ENCODE data around the gene NSDHL. TPM values are rescaled to one million over a fixed set of nuclear protein-coding genes. Genes with fewer than 3 reads are reported as not detected.
"Not testable (repeated sequence)": the region's sequence is repeated elsewhere in the genome, so short reads cannot be mapped to it uniquely, and the experiment has no call there.

Gene NSDHL
- polyA plus RNA-seq, 3 donors = 30.0 to 32.8 (median 30.9) TPM

DNA sequence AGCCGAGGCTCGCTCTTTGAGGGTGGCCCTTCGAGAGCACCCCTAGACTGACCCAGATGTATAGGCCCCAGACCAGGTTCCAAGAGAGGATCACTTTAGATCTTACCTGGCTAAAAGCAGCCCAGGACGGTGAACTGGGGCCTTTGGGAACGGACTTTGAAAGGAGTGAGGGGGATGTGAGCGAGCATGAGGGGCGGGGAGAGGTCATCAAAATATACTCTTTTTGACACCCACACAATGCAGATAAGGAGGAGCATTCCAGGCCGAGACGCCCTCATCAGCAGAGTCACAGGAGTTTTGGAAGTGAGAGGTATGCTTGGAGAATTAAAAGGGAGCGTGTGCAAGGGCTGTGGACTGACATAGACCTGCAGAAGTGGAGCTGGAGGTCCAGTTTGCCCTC, 528 bp downstream of the NSDHL start:
- no peak for DNase-seq (ENCODE audit: extremely low read depth in 1 of 11, low read depth in 9 of 11, low spot score in 4 of 11)

DNA sequence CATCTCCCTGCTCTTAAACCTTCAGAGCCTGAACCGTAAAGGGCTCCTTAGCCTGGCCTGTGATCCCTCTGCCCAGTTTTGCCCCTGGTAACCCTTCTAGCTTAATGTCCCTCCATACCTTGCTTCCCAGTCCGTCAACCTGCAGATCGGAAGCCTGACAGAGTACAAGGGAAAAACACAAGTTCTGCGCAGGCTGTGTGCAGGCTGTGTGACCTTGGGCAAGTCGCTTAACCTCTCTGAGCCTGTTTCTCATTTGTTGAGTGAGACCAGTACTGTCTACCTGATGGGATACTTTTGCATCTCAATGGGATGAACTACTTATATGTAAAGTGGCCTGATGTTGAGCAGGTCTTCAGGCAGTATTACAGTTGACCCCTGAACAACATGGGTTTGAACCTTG, 1.7 kb downstream of the NSDHL start:
- no peak for DNase-seq (ENCODE audit: extremely low read depth in 1 of 11, low read depth in 9 of 11, low spot score in 4 of 11)

DNA sequence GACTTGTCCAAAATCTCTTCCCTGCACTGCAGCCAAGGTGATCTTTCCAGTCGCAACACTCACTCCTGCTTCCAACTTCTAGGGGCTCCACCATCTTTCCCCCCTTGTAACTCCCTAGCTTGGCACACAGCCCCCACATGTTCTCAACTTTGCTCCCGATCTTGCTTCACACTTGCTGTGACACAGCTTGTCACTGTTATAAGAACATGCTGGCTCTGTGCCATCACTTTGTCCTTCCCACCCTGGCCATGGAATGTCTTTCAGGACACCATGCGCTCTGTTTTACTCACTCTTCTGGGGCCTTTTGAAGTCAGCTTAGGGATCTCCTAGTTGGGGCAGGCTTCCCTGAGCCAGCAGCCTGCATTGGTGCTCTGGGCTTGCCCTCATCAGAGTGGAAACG, 2.5 kb downstream of the NSDHL start:
- DNase-seq (ENCODE audit: extremely low read depth in 1 of 11, low read depth in 9 of 11, low spot score in 4 of 11) = no peak

DNA sequence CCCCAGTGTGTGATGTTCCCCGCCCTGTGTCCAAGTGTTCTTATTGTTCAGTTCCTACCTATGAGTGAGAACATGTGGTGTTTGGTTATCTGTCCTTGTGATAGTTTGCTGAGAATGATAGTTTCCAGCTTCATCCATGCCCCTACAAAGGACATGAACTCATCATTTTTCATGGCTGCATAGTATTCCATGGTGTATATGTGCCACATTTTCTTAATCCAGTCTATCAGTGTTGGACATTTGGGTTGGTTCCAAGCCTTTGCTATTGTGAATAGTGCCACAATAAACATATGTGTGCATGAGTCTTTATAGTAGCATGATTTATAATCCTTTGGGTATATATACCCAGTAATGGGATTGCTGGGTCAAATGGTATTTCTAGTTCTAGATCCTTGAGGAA, 4.6 kb downstream of the NSDHL start:
- not testable (repeated sequence) for DNase-seq (ENCODE audit: extremely low read depth in 1 of 11, low read depth in 9 of 11, low spot score in 4 of 11)

DNA sequence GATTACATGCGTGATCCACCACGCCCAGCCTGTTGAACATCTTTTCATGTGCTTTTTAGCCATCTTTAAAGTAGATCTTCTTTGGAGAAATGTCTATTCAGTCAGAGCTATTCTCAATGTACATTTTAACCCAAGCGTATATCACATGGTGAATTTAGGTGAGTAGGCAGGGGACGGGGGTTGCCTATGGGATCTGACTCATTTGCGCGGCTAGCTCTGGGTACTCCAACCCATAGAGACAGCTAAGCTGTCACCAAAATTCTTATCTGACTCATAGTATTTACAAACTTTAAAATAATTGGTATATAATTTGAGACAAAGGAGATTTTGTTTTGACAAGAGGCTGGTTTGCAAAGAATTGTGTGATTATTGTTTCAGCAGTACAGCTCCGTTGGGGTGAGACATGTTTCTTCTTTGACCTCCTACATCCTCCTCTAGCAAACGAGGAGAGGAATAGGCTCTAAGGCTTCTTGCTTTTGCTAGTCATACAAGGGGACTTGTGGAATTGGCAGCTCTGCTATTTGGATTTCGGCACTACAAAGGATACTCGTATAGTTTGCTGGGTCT, 12.0 kb downstream of the NSDHL start:
- no peak for DNase-seq (ENCODE audit: extremely low read depth in 1 of 11, low read depth in 9 of 11, low spot score in 4 of 11)

DNA sequence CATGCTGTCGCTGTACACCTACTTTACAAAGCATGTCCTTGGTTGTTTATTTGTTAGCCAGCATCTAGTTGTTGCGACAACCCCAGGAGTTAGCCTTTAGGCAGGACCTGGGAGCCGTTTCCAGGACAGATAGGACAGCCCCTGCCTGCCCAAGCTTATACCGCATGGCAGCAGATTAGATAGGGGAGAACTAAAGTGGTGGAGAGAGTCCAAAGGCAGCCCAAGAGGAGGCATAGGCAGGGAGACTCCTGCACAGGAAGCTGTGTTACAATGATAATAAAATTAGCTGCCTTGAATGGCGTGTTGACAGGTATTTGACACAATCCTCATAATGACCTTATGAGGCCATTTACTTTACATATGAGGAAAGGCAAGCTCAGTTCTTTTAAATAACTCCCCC, 13.0 kb downstream of the NSDHL start:
- DNase-seq (ENCODE audit: extremely low read depth in 1 of 11, low read depth in 9 of 11, low spot score in 4 of 11) = no peak

DNA sequence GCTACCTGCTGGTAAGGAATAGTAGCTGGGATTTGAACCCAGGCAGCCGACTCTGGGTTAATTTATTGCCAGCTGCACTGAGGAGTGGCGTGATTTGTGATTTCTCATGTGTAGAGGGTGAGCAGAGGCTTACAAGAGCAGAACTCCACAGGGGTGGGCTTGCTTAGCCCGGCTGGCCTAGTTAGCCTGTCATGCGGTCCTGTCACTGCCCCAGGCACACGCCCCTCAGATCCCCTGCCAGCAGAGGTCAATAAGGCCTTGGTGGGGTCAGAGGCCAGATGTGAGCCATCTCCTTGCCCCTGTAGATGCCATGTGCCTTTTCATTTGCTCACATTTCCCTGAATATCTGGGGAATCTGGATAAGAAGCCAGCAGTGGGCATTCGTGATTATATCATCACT, 13.4 kb downstream of the NSDHL start:
- no peak for DNase-seq (ENCODE audit: extremely low read depth in 1 of 11, low read depth in 9 of 11, low spot score in 4 of 11)

DNA sequence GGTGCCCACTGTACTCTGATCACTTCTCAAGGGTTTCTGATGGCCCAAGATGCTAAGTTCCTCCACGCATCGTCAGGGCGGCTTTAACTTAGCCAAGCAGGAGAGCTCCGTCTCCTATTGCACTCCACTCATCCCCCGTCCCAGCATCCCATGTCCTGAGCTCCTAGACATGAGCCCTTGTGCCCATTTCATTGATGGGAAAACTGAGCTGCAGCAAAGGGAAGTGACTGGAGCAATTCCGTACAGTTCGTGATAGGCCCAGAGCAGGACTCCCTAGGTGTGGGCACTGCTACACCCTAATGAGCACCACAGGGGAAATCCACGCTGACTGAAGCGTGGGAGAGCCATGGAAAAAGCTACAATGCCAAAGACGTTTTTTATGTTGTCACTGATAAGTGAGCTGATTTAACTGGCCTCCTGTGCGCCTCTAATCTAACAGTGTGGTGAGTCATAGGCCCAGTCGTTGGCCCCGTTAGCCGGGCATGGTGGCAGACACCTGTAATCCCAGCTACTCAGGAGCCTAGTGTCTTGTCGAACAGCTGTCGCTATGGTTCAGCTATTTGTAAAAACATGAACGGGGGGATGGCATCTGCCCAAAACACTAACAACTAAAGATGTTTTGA, 14.9 kb downstream of the NSDHL start:
- no peak for DNase-seq (ENCODE audit: extremely low read depth in 1 of 11, low read depth in 9 of 11, low spot score in 4 of 11)

DNA sequence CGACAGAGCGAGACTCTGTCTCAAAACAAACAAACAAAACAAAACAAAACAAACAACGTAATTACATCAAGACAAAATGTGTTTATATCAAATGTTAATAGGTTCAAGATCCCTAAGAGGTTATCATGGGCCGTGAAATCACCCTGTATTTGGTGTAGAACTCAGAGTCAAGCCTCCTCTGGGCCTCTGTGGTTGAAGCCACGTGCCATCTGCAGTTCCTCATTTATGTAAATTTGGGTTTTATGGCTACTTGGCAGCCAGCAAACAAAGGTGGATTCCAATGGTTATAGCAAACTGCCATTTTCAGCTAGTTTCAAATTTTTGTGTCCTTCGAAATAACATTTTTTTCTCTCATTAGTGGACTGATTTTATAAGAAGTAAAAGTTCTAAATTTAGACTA, 16.4 kb downstream of the NSDHL start:
- DNase-seq (ENCODE audit: extremely low read depth in 1 of 11, low read depth in 9 of 11, low spot score in 4 of 11) = no peak

DNA sequence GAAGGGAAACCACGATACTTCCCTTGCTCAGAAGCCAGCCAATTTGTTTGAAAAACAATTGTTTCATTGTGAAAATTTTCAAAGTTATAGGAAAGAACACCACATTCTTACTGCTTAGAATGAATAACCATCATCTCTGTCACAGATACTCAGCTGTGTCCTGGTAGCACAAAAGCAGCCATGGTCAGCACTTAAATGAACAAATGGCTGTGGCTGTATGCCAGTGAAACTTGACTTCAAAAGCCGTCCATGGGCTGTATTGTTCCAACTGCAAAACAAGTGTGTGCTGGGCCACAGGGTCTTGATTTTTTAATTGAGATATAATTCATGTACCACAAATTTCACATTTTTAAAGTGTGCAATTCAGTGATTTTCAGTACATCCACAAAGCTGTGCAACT, 19.6 kb downstream of the NSDHL start:
- DNase-seq (ENCODE audit: extremely low read depth in 1 of 11, low read depth in 9 of 11, low spot score in 4 of 11) = no peak

DNA sequence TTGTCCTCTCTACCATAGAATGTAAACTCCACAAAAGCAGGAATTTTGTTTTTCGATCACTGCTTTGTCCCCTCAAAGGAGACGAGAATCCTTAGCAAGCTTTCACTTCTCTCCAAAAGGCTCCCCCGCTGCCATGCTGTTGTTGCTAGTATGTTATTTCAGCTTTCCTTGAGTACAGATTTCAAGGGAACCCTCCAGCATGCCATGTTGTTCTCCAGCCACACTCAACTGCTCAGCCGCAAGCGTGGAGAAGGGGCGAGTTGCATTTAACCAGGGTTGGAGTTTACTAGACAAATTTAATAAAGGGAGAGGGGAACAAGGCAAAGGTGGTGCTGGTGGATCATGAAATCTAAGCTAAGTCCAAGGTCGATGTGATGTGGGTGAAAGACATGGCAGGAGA, 23.1 kb downstream of the NSDHL start:
- no peak for DNase-seq (ENCODE audit: extremely low read depth in 1 of 11, low read depth in 9 of 11, low spot score in 4 of 11)

DNA sequence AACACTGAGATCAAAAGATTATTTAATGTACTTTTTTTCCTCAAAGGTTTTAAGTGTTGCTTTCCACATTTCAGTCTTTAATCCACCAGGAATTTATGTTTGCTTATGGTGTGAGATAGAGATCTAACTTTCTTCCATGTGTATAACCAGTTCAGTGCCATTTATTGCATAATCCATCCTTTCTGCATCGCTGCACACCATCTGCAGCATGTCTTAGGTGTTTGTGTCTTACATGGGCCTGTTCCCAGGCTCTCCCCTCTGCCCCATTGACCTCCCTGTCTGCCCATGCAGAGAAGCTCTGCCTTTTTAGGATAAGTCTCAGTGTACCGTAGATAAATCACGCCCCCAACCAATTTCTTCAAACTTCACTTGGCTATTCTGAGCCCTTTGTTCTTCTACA, 30.3 kb downstream of the NSDHL start:
- peak in 7 of 11 donors; percentile 3 to 20 (median 12) for DNase-seq (ENCODE audit: extremely low read depth in 1 of 11, low read depth in 9 of 11, low spot score in 4 of 11)

DNA sequence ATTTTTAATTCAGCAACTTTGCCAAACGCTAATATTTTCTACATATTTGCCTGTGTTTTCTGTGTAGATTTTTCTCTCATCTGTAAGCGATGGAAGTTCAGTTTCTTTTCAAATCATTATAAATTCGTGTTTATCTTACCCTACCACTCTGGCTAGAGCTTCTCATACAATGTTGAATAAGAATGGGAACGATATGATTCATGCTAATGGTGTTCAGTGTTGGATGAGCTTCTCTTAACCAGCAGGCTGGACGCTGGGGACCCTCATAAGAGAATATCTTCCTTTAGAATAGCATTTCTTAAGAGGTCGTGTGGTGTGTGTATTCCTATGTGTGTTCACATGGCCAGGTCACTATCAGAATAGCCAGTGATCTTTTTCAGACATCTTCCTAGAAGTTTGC, 31.0 kb downstream of the NSDHL start:
- no peak for DNase-seq (ENCODE audit: extremely low read depth in 1 of 11, low read depth in 9 of 11, low spot score in 4 of 11)

DNA sequence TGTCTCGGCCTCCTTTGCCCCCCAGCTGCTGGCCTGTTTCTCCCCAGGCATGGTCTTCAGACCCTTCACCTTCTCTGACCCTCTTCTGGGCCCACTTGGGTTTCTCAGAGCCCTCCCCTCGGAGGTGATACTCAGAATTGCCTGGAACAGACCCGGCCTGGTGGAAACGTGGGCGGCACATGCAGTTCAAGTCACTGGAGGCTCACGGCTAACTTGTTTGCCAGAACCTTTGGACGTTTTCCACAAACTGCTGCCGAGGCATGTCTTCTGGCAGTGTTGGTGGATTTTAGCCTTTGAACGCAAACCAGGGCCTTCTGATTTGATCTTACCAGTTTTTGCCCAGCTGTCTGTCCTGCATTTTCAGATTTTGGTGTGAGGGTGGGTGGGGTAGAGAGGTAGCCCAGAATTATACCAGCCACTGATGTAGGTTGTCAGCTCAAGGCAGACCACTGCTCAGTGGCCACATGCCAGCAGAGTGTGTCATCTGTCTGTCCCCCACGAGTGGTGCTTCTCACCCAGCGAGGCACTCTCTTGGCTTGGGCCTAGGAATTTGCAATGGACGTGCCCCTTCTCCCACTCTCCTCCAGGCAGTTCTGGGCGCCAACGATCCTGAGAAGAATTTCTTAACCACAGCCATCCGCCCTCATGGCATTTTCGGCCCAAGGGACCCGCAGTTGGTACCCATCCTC, 34.5 kb downstream of the NSDHL start:
- no peak for DNase-seq (ENCODE audit: extremely low read depth in 1 of 11, low read depth in 9 of 11, low spot score in 4 of 11)

DNA sequence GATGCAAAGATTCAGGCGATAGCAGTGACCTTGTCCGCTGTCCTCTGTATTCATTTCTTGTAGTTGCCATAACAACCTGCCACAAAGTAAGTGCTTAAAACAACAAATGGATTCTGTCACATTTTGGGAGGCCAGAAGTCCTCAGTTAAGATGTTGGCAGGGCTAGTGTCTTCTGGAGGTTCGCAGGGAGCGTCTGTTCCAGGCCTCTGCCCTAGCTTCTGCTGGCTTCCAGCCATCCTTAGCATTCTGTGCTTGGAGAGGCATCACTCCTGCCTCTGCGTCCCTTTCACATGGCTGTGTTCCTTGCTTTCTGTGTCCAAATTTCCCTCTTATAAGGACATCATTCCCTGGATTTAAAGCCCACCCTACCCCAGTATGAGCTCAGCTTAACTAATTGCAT, 35.5 kb downstream of the NSDHL start:
- DNase-seq (ENCODE audit: extremely low read depth in 1 of 11, low read depth in 9 of 11, low spot score in 4 of 11) = no peak

DNA sequence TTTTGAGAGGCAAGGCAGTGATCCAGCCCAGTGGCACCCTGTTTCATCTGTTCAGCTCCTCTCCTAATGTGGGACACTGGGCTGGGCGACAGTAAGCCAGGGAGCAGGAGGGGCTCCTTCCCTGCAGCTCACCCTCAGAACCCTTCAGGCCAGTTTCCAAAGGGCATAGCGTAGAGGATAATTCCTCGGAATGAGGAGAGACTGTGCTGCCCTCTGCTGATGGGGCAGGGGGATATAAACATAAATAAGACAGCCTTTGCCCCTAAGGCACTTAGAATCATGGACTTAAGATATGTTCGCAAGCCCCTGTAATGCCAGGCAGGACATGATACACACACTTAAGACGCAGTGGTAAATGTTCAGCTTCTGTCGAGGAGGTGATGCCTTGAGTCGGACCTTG, 39.1 kb downstream of the NSDHL start:
- DNase-seq (ENCODE audit: extremely low read depth in 1 of 11, low read depth in 9 of 11, low spot score in 4 of 11) = no peak

DNA sequence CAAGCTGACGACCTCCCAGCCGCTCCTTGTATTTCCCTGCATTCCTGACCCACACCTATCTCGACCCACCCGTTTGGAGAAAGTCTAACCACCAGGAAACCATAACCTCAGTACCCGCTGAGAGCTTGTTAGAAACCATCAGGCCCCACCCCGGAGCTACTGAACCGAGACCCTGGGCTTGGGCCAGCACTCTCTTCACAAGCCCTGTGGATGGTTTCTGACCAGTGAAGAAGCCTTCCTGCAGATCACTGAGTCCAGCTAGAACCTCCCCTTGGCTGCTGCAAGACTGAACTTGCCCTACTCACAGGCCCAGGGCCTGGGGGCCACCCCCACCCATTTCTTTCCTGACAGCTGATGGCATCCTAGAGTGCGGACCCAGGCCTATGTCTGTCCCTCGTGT, 40.4 kb downstream of the NSDHL start:
- no peak for DNase-seq (ENCODE audit: extremely low read depth in 1 of 11, low read depth in 9 of 11, low spot score in 4 of 11)

DNA sequence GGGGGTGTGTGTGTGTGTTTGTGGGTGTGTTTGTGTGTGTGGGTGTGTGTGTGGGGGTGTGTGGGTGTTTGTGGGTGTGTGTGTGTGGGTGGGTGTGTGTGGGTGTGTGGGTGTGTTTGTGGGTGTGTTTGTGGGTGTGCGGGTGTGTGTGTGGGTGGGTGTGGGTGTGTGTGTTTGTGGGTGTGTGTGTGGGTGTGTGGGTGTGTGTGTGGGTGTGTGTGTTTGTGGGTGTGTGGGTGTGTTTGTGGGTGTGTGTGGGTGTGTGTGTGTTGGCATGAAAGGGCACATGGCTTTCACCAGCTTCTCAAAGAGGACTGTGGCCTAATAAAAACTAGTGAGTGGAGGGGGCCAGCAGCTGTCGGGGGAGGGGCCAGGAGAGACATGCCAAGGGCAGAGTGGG, 41.7 kb downstream of the NSDHL start:
- no peak for DNase-seq (ENCODE audit: extremely low read depth in 1 of 11, low read depth in 9 of 11, low spot score in 4 of 11)

DNA sequence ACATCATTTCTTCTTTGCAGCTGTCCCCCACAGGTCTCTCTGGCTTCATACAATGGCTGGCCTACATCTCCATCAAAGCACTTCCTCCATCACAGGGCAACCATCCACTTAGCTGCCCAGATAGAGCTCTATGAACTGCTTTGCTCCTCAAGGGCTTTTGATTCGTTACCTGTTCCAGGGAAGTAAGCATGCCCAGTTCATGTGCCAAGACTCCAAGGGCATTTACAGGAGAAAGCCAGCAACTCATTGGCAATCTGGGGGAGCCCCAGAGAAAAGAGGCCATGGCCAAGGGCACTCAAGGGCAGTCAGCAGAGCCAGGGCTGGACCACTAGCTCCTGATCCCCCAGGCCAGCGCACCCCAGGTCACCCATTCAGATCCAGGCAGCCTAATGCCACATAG, 42.5 kb downstream of the NSDHL start:
- no peak for DNase-seq (ENCODE audit: extremely low read depth in 1 of 11, low read depth in 9 of 11, low spot score in 4 of 11)

DNA sequence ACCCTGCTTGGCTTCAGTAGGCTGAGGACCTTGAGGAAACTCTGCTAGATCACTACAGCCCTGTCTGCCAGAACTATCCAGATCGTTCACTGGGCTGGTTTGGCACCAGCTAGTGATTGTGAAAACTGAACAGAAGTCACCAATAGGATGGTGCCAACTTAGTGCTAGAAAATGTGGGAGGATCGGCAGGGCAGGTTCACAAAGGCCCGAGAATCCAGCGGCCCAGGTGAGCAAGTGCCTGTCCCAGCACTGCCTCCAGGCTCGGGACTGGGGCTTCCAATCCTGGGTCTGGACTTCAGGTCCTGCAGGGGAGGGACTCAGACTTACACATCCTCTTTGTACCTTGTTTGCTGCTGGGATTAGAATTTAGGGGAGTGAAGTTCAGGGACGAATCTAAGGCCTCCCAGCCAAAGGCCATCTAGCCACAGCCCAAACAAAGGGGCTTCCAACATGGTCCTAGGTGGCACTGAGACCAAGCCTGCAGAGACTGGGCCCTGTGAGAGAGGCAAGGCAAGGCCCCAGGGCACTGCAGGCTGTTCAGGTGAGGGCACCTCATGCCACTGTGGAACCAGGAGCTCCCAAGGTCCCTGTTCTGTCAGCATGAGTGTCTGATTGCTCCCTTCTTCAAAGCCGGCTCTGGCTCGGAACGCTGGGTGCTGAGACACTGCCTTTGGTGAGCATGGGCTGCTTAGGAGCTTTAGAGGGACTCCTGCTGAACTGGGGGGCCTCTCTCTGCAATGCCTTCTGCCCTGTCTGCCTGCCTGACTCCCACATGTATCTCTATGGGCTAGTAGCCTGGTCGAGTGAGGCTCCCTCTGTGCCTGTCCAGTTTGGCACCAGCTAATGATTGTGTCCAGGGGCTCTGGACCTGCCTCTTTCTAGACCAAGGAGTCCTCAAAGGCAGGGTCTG, 46.3 kb downstream of the NSDHL start:
- DNase-seq (ENCODE audit: extremely low read depth in 1 of 11, low read depth in 9 of 11, low spot score in 4 of 11) = no peak
